Activated B cell treated with CpG ODN at 0.5 μM for 24 hours (primary cell): ENCODE data around the gene HOMEZ. TPM values are rescaled to one million over a fixed set of nuclear protein-coding genes. Genes with fewer than 3 reads are reported as not detected.
"Not testable (repeated sequence)": the region's sequence is repeated elsewhere in the genome, so short reads cannot be mapped to it uniquely, and the experiment has no call there.

Source experiments
- ATAC-seq: fragments of 200-7000 bp; cut with Tn5 transposase; one replicate; pipeline ENCODE4 v1.10.0; 2021; ENCODE audit warnings: low read depth, mild to moderate bottlenecking, moderate library complexity
- CTCF ChIA-PET: fragments of 350-600 bp; sonication (Branson Sonifier 250); formaldehyde crosslinking; loops from one replicate; lab custom pipeline; 2021; ENCODE audit warnings: antibody characterized with exemption; lab: Charles Lee
- POLR2A ChIA-PET: fragments of 350-600 bp; sonication (Branson Sonifier 250); formaldehyde crosslinking; loops from one replicate; lab custom pipeline; 2021; ENCODE audit warnings: antibody characterized with exemption; lab: Charles Lee
- DNase-seq: peaks from one replicate; pipeline ENCODE4 v3.0.0; 2022
- H3K27ac Mint-ChIP-seq: one replicate; pipeline ENCODE4 v1.8.0; 2020; ENCODE audit warnings: mixed read lengths
- H3K27me3 Mint-ChIP-seq: one replicate; pipeline ENCODE4 v1.8.0; 2021; ENCODE audit warnings: mixed read lengths
- H3K36me3 Mint-ChIP-seq: one replicate; pipeline ENCODE4 v1.8.0; 2021; ENCODE audit warnings: low read depth, mixed read lengths
- H3K4me1 Mint-ChIP-seq: one replicate; pipeline ENCODE4 v1.8.0; 2021; ENCODE audit warnings: mixed read lengths
- H3K4me3 Mint-ChIP-seq: one replicate; pipeline ENCODE4 v1.8.0; 2020; ENCODE audit warnings: mild to moderate bottlenecking, mixed read lengths
- H3K9me3 Mint-ChIP-seq: one replicate; pipeline ENCODE4 v1.8.0; 2020; ENCODE audit warnings: mixed read lengths
- intact Hi-C: fragments of 100-400 bp; cut with micrococcal nuclease; formaldehyde crosslinking; loops from one replicate; pipeline ENCODE4 v1.15.1; 2024
- total RNA-seq: library from RNA; stranded (reverse); gene quantifications from 2 replicates; pipeline ENCODE4 v1.2.3, GENCODE V29; 2022
- TF ChIP-seq, protein P1 (sequence below): fragments of 200-600 bp; IDR thresholded peaks from one replicate; pipeline ENCODE4 v1.8.0; 2022; ENCODE audit warnings: antibody characterized with exemption, mild to moderate bottlenecking

The HOMEZ gene
- total RNA-seq, 1 donor from 2014 or later = 11.5 TPM

DNA sequence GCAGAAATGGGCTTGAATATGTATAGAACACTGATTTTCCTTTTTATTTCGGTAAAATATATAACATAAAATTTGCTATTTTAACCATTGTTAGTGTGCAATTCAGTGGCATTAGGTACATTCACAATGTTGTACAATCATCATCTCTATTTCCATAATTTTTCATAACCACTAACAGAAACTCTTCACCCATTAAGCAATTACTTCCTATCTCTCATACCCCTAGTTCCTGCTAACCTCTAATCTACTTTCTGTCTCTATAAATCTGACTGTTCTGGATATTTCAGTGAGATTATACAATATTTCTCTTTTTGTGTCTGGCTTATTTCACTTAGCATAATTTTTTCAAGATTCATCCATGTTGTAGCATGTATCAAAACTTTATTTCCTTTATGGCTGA, 57.1 kb downstream of the HOMEZ start:
- Mint-ChIP-seq H3K4me1 (peaks cover 3% of the 10 kb centered on the region), H3K4me3 (no peak overlapping the region), H3K36me3 (no peaks in the 10 kb centered on the region), H3K27ac (no peak overlapping the region), H3K27me3 (peaks cover 11% of the 10 kb centered on the region), H3K9me3 (peaks cover 9% of the 10 kb centered on the region)
- no peak for ATAC-seq
- TF ChIP-seq, protein P1, sequence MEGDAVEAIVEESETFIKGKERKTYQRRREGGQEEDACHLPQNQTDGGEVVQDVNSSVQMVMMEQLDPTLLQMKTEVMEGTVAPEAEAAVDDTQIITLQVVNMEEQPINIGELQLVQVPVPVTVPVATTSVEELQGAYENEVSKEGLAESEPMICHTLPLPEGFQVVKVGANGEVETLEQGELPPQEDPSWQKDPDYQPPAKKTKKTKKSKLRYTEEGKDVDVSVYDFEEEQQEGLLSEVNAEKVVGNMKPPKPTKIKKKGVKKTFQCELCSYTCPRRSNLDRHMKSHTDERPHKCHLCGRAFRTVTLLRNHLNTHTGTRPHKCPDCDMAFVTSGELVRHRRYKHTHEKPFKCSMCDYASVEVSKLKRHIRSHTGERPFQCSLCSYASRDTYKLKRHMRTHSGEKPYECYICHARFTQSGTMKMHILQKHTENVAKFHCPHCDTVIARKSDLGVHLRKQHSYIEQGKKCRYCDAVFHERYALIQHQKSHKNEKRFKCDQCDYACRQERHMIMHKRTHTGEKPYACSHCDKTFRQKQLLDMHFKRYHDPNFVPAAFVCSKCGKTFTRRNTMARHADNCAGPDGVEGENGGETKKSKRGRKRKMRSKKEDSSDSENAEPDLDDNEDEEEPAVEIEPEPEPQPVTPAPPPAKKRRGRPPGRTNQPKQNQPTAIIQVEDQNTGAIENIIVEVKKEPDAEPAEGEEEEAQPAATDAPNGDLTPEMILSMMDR = no peak
- intact Hi-C loops = no loop called here
- DNase-seq = no peak
- POLR2A ChIA-PET = no interaction called here
- CTCF ChIA-PET = no interaction called here

DNA sequence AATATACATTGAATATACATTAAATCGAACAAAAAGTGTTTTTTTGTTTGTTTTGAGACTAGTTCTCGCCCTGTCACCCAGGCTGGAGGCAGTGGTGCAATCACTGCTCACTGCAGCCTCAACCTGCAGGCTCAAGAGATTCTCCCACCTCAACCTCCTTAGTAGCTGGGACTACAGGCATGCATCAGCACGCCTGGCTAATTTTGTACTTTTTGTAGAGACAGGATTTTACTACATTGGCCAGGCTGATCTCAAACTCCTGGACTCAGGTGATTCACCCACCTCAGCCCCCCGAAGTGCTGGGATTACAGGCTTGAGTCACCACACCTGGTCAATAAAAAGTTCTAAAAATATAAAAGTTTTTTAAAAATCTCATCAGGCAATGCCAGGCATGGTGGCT, 58.4 kb downstream of the HOMEZ start:
- peaks cover 9% of the 10 kb centered on the region for H3K9me3 Mint-ChIP-seq
- intact Hi-C loops = no loop called here

GRCh38 chr14:23224958-23225357, 61.0 kb downstream of the HOMEZ start:
- intact Hi-C loops, H3K4me1 Mint-ChIP-seq, DNase-seq, ATAC-seq, POLR2A ChIA-PET, H3K27ac Mint-ChIP-seq, H3K9me3 Mint-ChIP-seq, H3K36me3 Mint-ChIP-seq, CTCF ChIA-PET, H3K4me3 Mint-ChIP-seq: not testable (repeated sequence)
- peaks cover 33% of the 10 kb centered on the region for H3K27me3 Mint-ChIP-seq

More for the DNA sequence above, 58.4 kb downstream of the HOMEZ start:
- POLR2A ChIA-PET = no interaction called here
- DNase-seq (no peak), ATAC-seq (no peak)
- Mint-ChIP-seq H3K4me3 (no peak overlapping the region), H3K27me3 (peaks cover 14% of the 10 kb centered on the region), H3K4me1 (peaks cover 3% of the 10 kb centered on the region), H3K36me3 (no peaks in the 10 kb centered on the region), H3K27ac (no peak overlapping the region)
- TF ChIP-seq, protein P1 = no peak
- CTCF ChIA-PET = no interaction called here

Other genes with a start within 250 kb of the HOMEZ start
- not detected in 2 replicates for gene PSMB11, start 243.9 kb downstream of the HOMEZ start, total RNA-seq
- 0.73 and 1.3 TPM in 2 replicates for gene CDH24, start 228.6 kb downstream of the HOMEZ start, total RNA-seq
- 238 and 263 TPM in 2 replicates for gene ACIN1, start 191.0 kb downstream of the HOMEZ start, total RNA-seq
- 35.3 and 36.0 TPM in 2 replicates for gene C14orf119, start 190.6 kb downstream of the HOMEZ start, total RNA-seq
- not detected in 2 replicates for gene CIROP, start 181.1 kb downstream of the HOMEZ start, total RNA-seq
- 0.17 and 0.20 TPM in 2 replicates for gene CEBPE, start 166.9 kb downstream of the HOMEZ start, total RNA-seq
- gene SLC7A8, start 102.5 kb downstream of the HOMEZ start, total RNA-seq = 0.76 and 1.8 TPM in 2 replicates
- not detected in 2 replicates for gene RNF212B, start 48.2 kb downstream of the HOMEZ start, total RNA-seq
- 23.4 and 28.9 TPM in 2 replicates for gene PPP1R3E, start 16.7 kb upstream of the HOMEZ start, total RNA-seq
- gene BCL2L2, start 20.7 kb upstream of the HOMEZ start, total RNA-seq = 10.4 and 11.8 TPM in 2 replicates
- 259 and 264 TPM in 2 replicates for gene PABPN1, start 35.3 kb upstream of the HOMEZ start, total RNA-seq
- 0.20 TPM in 1 of 2 replicates, not detected in the other for gene SLC22A17, start 66.8 kb upstream of the HOMEZ start, total RNA-seq
- gene EFS, start 79.0 kb upstream of the HOMEZ start, total RNA-seq = not detected in 2 replicates
- gene IL25, start 86.7 kb upstream of the HOMEZ start, total RNA-seq = not detected in 2 replicates
- gene CMTM5, start 90.9 kb upstream of the HOMEZ start, total RNA-seq = not detected in 2 replicates
- not detected in 2 replicates for gene MYH6, start 122.1 kb upstream of the HOMEZ start, total RNA-seq
- gene MYH7, start 149.5 kb upstream of the HOMEZ start, total RNA-seq = not detected in 2 replicates
- 60.5 and 67.4 TPM in 2 replicates for gene NGDN, start 183.6 kb upstream of the HOMEZ start, total RNA-seq